GM20000 (cell line): ENCODE measurements around the gene LIN9.

Experiments
- DNase-seq: peaks from one replicate; pipeline ENCODE4 v3.0.0; 2012; ENCODE audit warnings: low spot score
- TF ChIP-seq, protein P1 (sequence below): IDR thresholded peaks from 2 replicates; pipeline ENCODE4 v1.5.1; 2012; ENCODE audit warnings: mild to moderate bottlenecking, control low read depth; ENCODE audit errors: extremely low read depth, missing control alignments

Gene LIN9

DNA sequence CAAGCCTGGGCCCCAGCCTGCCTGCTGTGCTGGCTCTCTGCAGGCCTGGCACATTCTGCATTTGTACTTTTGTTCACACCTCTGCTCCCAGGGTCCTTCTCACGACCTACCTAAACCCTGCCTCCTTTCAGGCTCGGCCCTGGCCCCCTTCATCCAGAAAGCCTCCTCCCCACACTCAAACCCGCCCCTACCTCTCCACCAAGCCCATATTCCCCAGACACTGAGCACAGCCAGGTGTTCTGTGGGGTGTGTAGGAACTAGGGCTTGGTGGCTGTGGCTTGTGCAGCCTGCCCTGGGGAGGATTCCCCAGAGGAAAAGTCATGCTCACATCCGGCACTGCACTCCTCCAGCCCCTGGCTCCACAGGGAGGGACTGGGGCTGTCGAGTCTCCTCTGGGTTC lies 93.7 kb downstream of the LIN9 start:
- DNase-seq: no peak
- TF ChIP-seq, protein P1, sequence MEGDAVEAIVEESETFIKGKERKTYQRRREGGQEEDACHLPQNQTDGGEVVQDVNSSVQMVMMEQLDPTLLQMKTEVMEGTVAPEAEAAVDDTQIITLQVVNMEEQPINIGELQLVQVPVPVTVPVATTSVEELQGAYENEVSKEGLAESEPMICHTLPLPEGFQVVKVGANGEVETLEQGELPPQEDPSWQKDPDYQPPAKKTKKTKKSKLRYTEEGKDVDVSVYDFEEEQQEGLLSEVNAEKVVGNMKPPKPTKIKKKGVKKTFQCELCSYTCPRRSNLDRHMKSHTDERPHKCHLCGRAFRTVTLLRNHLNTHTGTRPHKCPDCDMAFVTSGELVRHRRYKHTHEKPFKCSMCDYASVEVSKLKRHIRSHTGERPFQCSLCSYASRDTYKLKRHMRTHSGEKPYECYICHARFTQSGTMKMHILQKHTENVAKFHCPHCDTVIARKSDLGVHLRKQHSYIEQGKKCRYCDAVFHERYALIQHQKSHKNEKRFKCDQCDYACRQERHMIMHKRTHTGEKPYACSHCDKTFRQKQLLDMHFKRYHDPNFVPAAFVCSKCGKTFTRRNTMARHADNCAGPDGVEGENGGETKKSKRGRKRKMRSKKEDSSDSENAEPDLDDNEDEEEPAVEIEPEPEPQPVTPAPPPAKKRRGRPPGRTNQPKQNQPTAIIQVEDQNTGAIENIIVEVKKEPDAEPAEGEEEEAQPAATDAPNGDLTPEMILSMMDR: no peak

DNA sequence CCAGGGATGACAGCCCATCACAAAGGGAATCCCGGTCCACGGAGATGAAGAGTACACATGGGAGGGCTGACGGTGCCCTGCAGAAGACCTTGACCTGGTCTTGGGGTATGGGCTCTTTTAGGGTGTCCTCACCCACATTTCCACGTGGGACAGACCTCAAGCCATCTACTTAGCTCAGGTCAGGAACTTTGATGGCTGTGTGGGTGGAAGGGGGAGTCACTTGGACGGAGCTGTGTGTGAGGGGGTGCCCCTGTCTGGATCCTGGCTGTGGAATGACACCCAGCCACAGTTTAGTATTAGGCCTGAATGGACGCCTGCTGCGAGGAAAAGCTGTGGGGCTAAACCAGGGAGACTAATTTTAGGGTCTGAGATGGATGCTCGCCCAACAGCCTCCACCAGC lies 96.4 kb downstream of the LIN9 start:
- DNase-seq: no peak
- TF ChIP-seq, protein P1: no peak

DNA sequence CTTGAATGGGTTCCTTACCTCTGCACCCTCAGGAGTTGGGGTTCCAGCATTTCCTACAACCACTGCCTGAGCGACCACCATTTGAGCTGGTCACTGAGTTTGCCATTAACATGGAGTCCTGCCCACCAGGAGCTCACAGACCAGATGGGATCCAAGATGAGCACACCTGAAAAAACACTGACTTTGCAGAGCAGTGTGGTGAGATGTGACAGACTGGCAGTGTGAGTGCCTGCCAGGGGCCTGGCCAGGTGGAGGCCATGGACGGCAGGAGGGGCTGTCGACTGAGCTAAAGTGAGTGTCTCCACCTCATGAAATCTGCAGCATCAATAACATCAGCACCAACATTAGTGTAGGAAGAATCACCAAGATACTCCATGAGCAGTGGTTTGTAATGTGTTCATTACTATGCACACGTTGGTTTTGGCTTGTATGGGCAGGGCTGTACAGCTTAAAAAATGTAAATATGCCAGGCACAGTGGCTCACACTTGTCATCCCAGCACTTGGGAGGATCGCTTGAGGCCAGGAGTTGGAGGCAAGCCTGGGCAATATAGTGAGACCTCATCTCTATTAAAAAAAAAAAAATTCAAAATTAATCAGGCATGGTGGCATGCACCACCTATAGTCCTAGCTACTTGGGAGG lies 97.7 kb downstream of the LIN9 start:
- TF ChIP-seq, protein P1: no peak
- DNase-seq: no peak

DNA sequence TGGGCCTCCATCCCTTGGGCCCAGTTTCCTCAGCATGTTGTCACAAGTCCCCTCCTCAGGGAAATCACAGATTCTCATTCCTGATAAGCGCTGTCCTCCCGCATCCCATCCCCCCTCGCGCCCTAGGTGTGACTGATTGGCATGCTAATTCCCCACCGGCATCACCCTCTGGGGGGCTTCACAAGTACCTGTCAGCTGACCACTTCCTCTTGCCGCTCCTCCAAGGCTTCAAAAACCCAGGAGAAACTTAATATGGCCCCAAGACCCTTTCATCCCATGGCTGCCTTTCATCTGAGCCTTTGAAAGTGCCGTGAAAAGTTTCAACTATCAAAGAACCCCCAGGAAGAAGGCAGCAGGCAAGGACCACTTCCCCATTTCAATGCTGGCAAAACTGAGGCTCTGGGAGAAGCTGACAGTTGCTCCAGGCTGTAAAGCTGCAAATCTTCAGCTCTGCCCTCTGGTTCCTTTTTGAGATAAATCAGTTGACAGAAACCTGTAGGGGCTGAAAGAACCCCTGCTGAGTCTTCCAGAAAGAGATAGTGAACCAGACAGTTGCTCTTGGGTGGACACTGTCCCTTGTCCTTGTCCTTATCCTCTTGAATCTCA lies 98.3 kb downstream of the LIN9 start:
- TF ChIP-seq, protein P1: no peak
- no peak for DNase-seq

DNA sequence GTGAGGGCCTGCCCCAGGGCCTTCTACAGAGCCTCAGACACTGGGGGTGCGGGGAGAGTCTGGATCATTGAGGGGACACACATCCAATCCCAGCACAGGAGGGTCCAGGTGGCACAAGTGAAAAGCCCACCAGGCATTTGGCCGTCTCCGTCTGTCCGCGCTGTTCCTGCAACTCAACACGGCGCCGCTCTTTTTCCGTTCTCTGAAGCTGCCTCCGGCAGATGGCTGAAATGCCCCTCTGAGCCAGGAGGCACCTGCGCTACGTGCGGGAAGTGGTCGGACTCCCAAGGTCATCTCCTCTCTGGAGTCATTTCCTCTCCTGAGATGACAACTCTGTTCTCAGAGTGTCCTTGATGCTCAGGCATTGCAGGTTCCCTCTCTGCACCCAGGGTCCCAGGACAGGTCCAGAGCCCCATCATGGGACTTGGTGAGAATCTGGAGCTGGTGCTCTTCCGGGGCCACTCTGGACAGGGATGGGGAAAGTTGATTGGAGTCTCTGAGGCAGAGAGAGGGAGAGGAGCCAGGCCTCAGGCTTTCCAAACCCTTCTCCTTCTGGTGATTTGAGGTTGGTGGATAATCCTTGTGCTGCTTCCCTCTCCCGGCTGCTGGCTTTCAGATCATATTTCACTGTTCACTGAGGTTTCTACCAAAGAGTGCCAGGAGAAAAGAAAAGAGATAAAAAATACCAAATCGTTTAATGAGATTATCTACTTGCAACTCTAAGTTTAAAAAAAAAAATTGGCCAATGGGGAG lies 99.5 kb downstream of the LIN9 start:
- no peak for DNase-seq
- TF ChIP-seq, protein P1: no peak

DNA sequence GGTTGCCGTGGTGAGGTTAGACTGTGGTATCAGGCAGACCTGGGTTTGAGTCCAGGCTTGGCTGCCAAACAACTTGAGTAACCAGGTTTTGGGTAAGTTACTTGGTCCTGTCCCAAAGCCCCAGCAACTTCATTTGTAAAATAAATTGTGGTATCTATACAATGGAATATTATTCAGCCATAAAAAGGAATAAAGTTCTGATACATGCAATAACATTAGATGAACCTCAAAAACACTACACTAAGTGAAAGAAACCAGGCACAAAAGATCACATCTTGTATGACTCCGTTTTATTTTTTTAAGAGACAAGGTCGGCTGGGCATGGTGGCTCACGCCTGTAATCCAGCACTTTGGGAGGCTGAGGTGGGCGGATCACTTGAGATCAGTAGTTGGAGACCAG lies 101.9 kb downstream of the LIN9 start:
- TF ChIP-seq, protein P1: no peak
- DNase-seq: no peak

DNA sequence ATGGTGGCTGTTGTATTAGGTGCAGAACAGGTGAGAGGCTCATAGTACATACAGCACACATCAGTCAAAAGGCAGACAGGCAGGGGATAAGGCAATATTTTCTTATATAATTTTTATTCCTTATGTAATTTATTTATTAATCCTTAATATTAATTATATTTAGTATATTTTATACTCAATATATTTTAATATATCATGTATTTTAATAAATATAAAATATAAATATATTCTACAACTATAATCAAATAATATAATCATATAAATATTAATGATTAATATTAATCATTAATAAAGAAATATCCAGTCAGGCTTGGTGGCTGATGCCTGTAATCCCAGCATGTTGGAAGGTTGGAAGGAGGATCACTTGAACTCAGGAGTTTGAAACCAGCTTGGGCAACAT lies 104.8 kb downstream of the LIN9 start:
- no peak for DNase-seq
- TF ChIP-seq, protein P1: no peak
